ENCODE data around the gene SYT8. TPM values are rescaled to one million over a fixed set of nuclear protein-coding genes. Genes with fewer than 3 reads are reported as not detected.

Gene SYT8
- total RNA-seq, 1 experiment from 2014 or later = 1.0 TPM

- no peak for DNase-seq (ENCODE audit: low read depth, low spot score)
- BruUV-seq (replicated peaks) = no TSS peak
- ATAC-seq = no peak
- H3K4me3 ChIP-seq (replicated peaks in 1 of 2; ENCODE audit: low read depth in 1 of 2, low read length in 2 of 2) = no peak overlapping the region
- H3K9me3 ChIP-seq (ENCODE audit: control insufficient read depth in 1 of 2, insufficient read depth in 1 of 2, low read depth in 1 of 2, low read length in 2 of 2) = no peaks in the 10 kb centered on the region
- POLR2A ChIA-PET = no interaction called here
- H3K79me2 ChIP-seq (ENCODE audit: insufficient read depth, low read length) = no peaks in the 10 kb centered on the region
- H4K20me1 ChIP-seq (ENCODE audit: insufficient read depth) = no peaks in the 10 kb centered on the region
- no peaks in the 10 kb centered on the region for H3K9me2 ChIP-seq (ENCODE audit: insufficient read depth)
- CTCF ChIA-PET = interaction anchor here (1.0 to 5.0 kb wide), 4 partner anchors 16 to 178 kb away, joined by 3 to 259 read pairs (median 45); no protein-coding TSS in a partner anchor
- TF ChIP-seq SRF (IDR thresholded peaks at IDR 0.05; ENCODE audit: low read depth) (no peak), JUND (IDR thresholded peaks at IDR 0.05) (no peak), EZH2phosphoT487 (IDR thresholded peaks at IDR 0.05; ENCODE audit: borderline replicate concordance) (no peak), EZH2 (IDR thresholded peaks at IDR 0.05) (no peak), ATF3 (IDR thresholded peaks at IDR 0.05) (no peak), POLR2A (IDR thresholded peaks at IDR 0.05; ENCODE audit: borderline replicate concordance, extremely low read depth, insufficient read depth, insufficient read length) (no peak), ZNF274 (IDR thresholded peaks at IDR 0.05; ENCODE audit: low read depth, low read length) (no peak)
- TF ChIP-seq, protein P1, sequence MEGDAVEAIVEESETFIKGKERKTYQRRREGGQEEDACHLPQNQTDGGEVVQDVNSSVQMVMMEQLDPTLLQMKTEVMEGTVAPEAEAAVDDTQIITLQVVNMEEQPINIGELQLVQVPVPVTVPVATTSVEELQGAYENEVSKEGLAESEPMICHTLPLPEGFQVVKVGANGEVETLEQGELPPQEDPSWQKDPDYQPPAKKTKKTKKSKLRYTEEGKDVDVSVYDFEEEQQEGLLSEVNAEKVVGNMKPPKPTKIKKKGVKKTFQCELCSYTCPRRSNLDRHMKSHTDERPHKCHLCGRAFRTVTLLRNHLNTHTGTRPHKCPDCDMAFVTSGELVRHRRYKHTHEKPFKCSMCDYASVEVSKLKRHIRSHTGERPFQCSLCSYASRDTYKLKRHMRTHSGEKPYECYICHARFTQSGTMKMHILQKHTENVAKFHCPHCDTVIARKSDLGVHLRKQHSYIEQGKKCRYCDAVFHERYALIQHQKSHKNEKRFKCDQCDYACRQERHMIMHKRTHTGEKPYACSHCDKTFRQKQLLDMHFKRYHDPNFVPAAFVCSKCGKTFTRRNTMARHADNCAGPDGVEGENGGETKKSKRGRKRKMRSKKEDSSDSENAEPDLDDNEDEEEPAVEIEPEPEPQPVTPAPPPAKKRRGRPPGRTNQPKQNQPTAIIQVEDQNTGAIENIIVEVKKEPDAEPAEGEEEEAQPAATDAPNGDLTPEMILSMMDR (IDR thresholded peaks at IDR 0.05 in 2 of 3, conservative IDR thresholded peaks at IDR 0.05 in 1 of 3; ENCODE audit: borderline replicate concordance in 1 of 3, insufficient read depth in 1 of 3, low read depth in 2 of 3, low read length in 2 of 3) = no peak
- H3K27ac ChIP-seq (ENCODE audit: low read depth, low read length) = no peak overlapping the region; the same call in 1 of the 2 replicates
- H3K27me3 ChIP-seq (ENCODE audit: insufficient read depth, low read length) = no peaks in the 10 kb centered on the region
- H3K9ac ChIP-seq (ENCODE audit: low read length) = no peak overlapping the region
- H3K36me3 ChIP-seq (ENCODE audit: control insufficient read depth in 1 of 2, insufficient read depth in 2 of 2, low read length in 2 of 2) = no peaks in the 10 kb centered on the region
- H2AFZ ChIP-seq (ENCODE audit: low read depth, low read length, poor library complexity, severe bottlenecking) = peak overlapping the region; percentile 82
- H3K4me1 ChIP-seq (ENCODE audit: control insufficient read depth in 1 of 2, insufficient read depth in 2 of 2, low read length in 2 of 2) = peaks cover 65 to 90% of the 10 kb centered on the region in 2 experiments
- intact Hi-C loops (cut with micrococcal nuclease) = loop anchor here (1.0 to 2.0 kb wide), 3 partner anchors 137 to 285 kb away; no protein-coding TSS in a partner anchor
- RAD21 ChIA-PET (ENCODE audit: low non-redundant PET in 1 of 2, low total read pairs in 2 of 2, uncharacterized antibody in 2 of 2, unreplicated experiment in 2 of 2) = interaction anchor here in 1 of 2 experiments (1.3 kb wide), 1 partner anchor 125 kb away, joined by 5 read pairs; no protein-coding TSS in a partner anchor
- peak overlapping the region; percentile 85 for H3K4me2 ChIP-seq (ENCODE audit: low read length)
Observed at GRCh38 chr11:1831338-1832210, 3.2 kb upstream of the SYT8 start.
